Amniotic stem cell (primary cell): ENCODE results near the gene FAM241B.

Source experiments
- DNase-seq: peaks from one replicate; lab custom pipeline; 2025; lab: John Stamatoyannopoulos, UW

Gene FAM241B

GRCh38 chr10:69666756-69667155 is 36.7 kb downstream of the FAM241B start:
- no peak for DNase-seq

- DNase-seq, result no peak
These were observed 38.7 kb downstream of the FAM241B start for GRCh38 chr10:69668721-69669120.

- no peak for DNase-seq
These were observed 39.4 kb downstream of the FAM241B start for GRCh38 chr10:69669409-69669808.

- no peak for DNase-seq
These were observed 43.5 kb downstream of the FAM241B start for GRCh38 chr10:69673521-69673920.

- no peak for DNase-seq
These were observed 44.7 kb downstream of the FAM241B start for GRCh38 chr10:69674786-69675185.

GRCh38 chr10:69676301-69676700 is 46.3 kb downstream of the FAM241B start:
- DNase-seq, result no peak

GRCh38 chr10:69677985-69678654 is 48.1 kb downstream of the FAM241B start:
- DNase-seq, result no peak

- DNase-seq, result no peak
These were observed 49.7 kb downstream of the FAM241B start for GRCh38 chr10:69679736-69680135.

- DNase-seq, result no peak
These were observed 50.6 kb downstream of the FAM241B start for GRCh38 chr10:69680610-69681009.

GRCh38 chr10:69681436-69681835 is 51.4 kb downstream of the FAM241B start:
- DNase-seq, result no peak

GRCh38 chr10:69682955-69683474 is 53.0 kb downstream of the FAM241B start:
- DNase-seq, result no peak
